Measurements from ENCODE around the gene CHRM5.
A peak's percentile ranks its signal among the peaks of the same experiment; 100 is the strongest.
"Not testable (repeated sequence)": the region's sequence is repeated elsewhere in the genome, so short reads cannot be mapped to it uniquely, and the experiment has no call there.

CHRM5 gene

GRCh38 chr15:33994005-33994615 lies 25.8 kb downstream of the CHRM5 start:
- no peak for DNase-seq (ENCODE audit: low spot score)

GRCh38 chr15:33995666-33996065 lies 27.4 kb downstream of the CHRM5 start:
- not testable (repeated sequence) for DNase-seq (ENCODE audit: low spot score)

DNA sequence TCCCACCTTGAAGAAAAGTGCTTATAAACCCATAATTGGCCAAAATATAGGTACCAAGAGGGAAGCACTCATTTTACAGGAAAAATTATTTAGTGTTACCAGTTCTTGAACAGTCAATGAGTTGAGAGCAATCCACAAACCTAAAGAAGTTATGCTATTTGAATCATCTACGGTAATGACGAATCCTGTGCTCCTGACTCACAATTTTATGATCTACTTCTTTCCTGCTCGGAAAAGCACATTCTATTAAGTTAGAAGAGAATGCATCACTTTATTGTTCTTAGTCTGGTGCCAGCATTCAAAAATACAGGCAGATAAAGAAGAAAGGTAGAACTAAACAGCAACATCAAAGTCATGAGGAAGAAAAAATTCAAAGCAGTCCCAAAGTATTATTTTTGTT lies 33.2 kb downstream of the CHRM5 start:
- DNase-seq (ENCODE audit: low spot score): no peak

DNA sequence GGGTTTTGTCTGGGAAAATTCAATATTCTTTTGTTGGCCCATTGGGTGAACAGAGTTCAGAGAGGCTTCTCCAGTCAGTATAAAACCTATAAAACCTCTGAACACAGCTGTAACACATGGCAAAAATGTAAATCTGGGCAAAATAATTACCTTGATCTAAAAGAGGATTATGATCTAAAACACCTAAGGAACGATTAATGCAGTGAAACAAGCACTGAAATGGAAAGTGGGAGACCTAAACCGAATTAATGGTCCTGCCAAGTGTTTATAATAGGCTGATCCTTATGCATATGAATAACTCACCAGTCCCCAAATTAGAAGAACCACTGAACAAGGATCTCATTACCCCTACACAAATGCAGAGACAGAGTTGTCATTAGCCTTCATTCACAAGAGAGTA lies 38.1 kb downstream of the CHRM5 start:
- no peak for DNase-seq (ENCODE audit: low spot score)

DNA sequence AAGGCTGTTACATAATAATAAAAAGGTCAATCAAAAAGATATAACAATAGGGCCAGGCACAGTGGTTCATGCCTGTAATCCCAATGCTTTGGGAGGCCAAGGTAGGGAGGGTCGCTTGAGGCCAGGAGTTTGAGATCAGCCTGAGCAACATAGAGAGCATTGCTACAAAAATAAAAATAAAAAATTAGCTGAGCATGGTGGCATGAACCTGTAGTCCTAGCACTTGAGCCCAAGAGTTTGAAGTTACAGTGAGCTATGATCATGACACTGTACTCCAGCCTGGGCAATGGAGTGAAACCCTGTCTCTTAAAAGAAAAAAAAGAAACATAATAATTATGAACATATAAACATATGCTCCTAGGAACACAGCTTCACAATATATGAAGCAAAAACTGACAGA lies 41.4 kb downstream of the CHRM5 start:
- no peak for DNase-seq (ENCODE audit: low spot score)

DNA sequence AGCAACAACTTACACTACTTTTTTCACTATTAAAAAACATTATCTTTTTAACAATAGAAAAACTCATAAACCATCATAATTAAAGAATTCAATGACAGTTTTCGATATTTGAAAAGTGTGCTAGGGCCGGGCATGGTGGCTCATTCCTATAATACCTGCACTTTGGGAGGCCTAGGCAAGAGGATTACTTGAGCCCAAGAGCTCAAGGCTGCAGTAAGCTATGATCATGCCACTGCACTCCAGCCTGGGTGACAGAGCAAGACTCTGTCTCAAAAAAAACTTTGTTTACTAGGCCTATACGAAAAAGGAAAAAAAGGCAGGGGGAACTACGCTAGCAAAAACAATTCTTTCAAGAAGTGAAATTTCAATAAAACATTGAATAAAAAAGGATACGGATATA lies 42.6 kb downstream of the CHRM5 start:
- no peak for DNase-seq (ENCODE audit: low spot score)

DNA sequence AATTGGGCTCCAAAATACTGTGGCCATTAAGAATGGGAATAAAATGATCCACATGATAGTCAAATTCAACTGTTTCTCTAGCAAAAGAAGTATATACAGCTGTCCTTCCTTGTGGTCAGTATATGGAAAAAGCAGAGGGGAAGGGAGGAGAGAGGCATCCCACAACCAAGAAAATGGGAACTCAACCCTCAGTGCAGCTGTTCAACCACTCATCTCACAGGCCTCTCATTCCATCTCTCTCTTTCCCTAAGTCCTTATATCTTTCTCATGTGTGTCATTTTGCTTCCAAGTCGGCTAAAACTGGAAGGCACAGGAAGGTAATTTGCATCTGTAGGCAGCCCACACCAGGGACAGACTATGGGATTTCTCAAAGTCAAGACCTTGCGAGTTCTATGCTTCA lies 43.2 kb downstream of the CHRM5 start:
- DNase-seq (ENCODE audit: low spot score): no peak

GRCh38 chr15:34012461-34013028 lies 44.2 kb downstream of the CHRM5 start:
- no peak for DNase-seq (ENCODE audit: low spot score)

DNA sequence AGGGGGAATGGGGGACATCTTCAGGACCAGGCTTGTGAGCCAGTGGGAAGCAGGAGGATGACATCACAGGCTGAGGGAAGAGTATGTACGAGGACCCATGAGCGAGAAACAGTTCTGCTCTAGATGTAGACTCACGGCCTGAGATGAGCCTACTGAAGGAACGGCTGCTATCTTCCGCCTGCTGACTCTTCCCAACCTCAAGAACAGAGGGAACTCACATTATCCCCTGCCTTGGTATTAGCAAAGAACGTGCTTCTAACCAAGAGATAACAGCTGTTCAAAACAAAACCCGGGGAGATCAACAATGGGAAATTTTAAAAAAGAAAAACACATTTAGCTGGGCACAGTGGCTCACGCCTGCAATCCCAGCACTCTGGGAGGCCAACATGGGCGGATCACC lies 45.4 kb downstream of the CHRM5 start:
- no peak for DNase-seq (ENCODE audit: low spot score)

DNA sequence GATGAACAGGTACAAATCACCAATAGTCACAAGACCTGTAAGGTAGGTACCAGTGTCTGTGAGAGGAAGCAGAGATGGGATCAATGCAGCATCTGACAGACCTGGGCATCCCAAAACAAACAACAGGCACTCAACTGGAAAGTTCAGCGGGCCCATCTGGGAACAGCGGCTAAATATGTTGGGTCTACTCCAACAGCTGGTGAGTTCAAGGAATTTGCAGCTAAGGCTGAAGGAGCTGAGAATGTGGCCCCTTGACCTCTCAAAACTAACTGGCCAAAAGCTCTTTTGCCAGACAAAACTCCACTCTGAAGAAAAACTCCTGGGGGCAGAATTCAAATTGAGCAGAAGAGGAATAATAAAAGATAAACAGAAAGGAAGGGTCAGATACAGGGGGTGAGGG lies 46.3 kb downstream of the CHRM5 start:
- no peak for DNase-seq (ENCODE audit: low spot score)

DNA sequence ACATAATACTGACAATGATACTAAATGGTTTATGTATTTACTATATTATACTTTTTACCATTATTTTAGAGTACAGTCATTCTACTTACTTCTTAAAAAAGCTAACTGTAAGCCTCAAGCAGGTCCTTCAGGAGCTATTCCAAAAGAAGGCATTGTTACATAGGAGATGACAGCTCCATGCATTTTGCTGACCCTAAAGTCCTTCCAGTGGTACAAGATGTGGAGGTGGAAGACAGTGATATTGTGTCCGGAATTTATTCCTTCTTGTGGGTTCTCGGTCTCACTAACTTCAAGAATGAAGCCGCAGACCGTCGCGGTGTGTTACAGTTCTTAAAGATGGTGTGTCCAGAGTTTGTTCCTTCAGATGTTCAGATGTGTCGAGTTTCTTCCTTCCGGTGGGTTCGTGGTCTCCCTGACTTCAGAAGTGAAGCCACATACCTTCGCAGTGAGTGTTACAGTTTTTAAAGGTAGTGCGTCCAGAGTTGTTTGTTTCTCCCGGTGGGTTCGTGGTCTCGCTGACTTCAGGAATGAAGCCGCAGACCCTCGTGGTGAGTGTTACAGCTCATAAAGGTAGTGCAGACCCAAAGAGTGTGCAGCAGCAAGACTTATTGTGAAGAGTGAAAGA lies 49.8 kb downstream of the CHRM5 start:
- no peak for DNase-seq (ENCODE audit: low spot score)

DNA sequence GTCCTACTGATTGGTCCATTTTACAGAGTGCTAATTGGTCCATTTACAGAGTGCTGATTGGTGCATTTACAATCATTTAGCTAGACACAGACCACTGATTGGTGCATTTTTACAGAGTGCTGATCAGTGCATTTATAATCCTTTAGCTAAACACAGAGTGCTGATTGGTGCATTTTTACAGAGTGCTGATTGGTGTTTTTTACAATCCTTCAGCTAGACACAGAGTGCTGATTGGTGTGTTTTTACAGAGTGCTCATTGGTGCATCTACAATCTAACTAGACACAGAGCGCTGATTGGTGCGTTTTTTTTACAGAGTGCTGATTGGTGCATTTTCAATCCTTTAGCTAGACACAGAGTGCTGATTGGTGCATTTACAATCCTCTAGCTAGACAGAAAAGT lies 50.4 kb downstream of the CHRM5 start:
- not testable (repeated sequence) for DNase-seq (ENCODE audit: low spot score)

DNA sequence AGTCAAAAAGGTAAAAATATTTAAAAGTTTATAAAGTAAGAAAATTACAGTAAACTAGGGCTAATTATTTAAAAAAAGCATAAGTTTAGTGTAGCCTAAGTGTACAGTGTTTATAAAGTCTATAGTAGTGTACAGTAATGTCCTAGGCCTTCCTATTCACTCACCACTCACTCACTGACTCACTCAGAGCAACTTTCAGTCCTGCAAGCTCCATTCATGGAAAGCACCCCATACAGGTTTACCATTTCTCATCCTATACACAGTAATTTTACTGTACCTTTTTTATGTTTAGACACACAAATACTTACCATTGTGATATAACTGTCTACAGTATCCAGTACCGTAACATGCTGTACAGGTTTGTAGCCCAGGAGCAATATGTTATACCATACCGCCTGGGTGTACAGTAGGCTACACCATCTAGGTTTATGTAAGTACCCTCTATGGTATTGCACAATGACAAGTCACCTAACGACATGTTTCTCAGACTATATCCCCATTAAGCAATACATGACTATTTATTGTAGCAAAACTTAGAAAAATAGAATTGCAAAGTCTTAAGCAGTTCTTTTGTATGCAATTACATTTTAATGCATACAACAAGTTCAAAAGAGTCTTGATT lies 51.2 kb downstream of the CHRM5 start:
- DNase-seq (ENCODE audit: low spot score): no peak

- no peak for DNase-seq (ENCODE audit: low spot score)
Observed at GRCh38 chr15:34023907-34024306, 55.6 kb downstream of the CHRM5 start.

- DNase-seq (ENCODE audit: low spot score): no peak
Observed at GRCh38 chr15:34025252-34025651, 57.0 kb downstream of the CHRM5 start.

DNA sequence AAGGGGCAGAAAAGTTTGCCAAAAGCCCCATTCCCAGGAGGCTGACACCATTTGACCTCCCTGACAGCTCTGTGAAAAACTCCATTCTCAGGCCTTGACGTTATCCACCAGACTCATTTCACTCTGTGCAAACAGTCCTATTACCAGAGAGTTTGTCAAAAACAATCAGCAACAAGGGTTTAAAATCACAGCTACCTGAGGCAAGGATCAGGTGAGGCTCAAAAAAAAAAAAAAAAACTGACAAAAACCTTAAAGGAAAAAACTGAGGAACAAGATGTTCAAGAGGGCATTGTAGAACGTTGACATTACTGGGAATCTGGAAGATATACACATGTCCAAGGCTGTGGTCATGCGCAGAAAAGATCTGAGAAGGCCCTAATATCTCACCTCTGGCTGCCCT lies 59.3 kb downstream of the CHRM5 start:
- DNase-seq (ENCODE audit: low spot score): no peak

DNA sequence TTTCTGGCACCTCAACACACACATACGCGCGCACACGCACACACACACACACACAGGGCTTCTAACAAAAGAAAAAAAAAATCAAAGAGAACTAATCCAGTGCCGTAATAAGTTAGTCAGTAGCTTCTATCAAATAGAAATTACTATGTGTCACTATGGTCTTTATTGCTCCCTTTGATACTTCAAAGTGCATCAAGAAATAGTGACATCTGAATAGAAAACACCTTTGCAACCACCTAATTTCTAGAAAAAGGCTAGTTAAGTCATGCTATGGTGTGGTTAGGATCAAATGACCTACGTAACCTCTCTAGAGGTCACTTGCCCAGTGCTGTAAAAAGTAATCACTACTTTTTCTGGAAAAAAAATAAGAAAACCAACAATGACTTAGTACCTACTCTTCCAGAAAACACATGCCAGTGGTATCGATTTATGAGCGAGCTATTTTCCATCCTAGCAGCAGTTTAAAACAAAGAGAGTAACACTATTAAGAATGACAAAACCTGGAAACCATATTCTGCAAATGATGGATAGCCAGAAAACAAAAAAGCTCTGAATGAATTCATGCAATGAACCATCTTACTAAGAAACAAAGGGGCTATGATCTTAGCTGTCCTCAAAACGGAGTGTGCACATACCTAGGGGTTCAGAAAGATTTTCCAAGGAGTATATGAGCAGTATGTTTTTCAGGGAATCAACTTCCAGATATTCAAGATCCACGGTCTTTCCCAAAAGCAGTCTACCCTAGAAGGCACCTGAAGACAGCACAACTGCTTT lies 63.9 kb downstream of the CHRM5 start:
- no peak for DNase-seq (ENCODE audit: low spot score)

- peak; percentile 37 for DNase-seq (ENCODE audit: low spot score)
Observed at GRCh38 chr15:34038023-34038870, 70.0 kb downstream of the CHRM5 start.

GRCh38 chr15:34038871-34039789 lies 70.8 kb downstream of the CHRM5 start, which contains the start of gene AVEN:
Gene AVEN, minus strand, starts transcription at chr15:34039204. Its CDS starts 158 bp downstream, at chr15:34039046.
- DNase-seq (ENCODE audit: low spot score): no peak

- no peak for DNase-seq (ENCODE audit: low spot score)
Observed at GRCh38 chr15:34039790-34040113, 71.5 kb downstream of the CHRM5 start.

DNA sequence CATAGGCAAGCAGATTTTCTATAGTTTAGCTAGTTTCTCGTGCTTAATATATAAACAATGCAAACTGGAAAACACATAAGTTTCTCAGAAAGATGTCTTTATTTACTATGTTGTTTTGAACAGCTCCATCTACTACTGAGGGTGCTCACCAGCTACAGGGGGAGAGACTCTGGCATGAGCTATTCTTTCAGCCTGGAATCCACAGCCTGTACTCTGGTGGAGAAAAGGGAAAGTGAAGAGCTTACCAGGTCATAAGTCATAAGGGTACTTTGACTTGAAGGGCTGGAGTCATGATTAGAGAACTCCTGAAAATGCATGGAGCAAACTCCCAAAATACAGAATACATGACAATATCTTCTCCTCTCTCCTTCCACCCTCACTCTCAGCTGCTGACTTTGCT lies 75.1 kb downstream of the CHRM5 start:
- DNase-seq (ENCODE audit: low spot score): no peak

Measured in hematopoietic multipotent progenitor cell treated with erythropoietin and hydrocortisone succinate and interleukin-3 and kit ligand, for 17 days (in vitro differentiated cells).